Measurements from ENCODE around the gene MLLT3. TPM values are rescaled to one million over a fixed set of nuclear protein-coding genes. Genes with fewer than 3 reads are reported as not detected.

Gene MLLT3
- total and polyA plus RNA-seq, 5 donors: 5.8 to 14.0 (median 8.3) TPM

DNA sequence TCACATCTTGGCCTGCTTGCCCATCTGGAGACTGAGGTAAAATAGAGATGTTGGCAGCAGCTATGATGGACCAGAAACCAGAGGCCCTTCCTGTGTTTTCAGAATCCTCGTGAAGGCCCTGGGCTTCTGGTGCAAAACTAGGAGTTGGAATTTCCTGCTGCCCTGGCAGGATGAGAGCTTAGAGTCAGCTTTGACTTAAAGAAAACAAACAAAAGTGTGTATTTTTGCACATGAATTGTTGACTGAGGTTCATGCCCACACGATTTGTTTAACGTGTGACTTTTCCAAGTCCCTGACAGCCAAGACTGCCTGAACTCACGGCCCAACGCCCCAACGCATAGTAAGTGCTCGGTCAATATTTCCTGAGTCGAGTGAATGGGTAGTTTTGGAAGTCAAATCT lies 303.1 kb downstream of the MLLT3 start:
- no peak overlapping the region for H3K27ac ChIP-seq (ENCODE audit: low read length)
- no peak overlapping the region for H3K4me3 ChIP-seq (ENCODE audit: low read length)
- peaks cover 2% of the 10 kb centered on the region for H3K4me1 ChIP-seq (ENCODE audit: control insufficient read depth, insufficient read depth, low read length)
- intact Hi-C loops (cut with DNase I): no loop called here
- ATAC-seq (no peak), DNase-seq (no peak)
- no peaks in the 10 kb centered on the region for H3K27me3 ChIP-seq (ENCODE audit: control insufficient read depth, insufficient read depth)
- H3K9me3 ChIP-seq (ENCODE audit: control insufficient read depth, low read length): no peaks in the 10 kb centered on the region
- 76% methylated on average over 8 of the region's 8 CpGs for WGBS

DNA sequence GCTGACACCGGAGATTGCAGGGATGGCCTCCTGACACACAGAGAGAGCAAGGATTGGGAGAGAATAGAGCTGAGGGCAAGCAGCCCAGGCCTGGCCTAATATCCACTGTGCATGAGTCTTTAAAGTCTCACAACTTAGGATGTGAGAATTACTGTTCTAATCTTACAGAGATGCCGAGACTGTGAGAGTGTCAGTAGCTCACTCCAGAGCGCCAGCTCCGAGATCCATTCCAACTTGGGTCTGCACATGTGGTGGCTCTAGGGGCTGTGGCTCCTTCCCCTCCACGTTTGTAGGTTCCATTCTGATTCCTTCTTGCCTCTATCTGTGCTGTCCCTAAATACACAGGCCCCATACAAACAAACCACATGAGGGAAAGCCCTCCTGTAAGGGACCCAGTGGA lies 304.6 kb downstream of the MLLT3 start:
- Histone ChIP-seq H3K27ac (ENCODE audit: low read length) (no peak overlapping the region), H3K4me1 (ENCODE audit: control insufficient read depth, insufficient read depth, low read length) (peaks cover 2% of the 10 kb centered on the region), H3K27me3 (ENCODE audit: control insufficient read depth, insufficient read depth) (no peaks in the 10 kb centered on the region), H3K4me3 (ENCODE audit: low read length) (no peak overlapping the region), H3K9me3 (ENCODE audit: control insufficient read depth, low read length) (no peaks in the 10 kb centered on the region)
- intact Hi-C loops (cut with DNase I): no loop called here
- ATAC-seq: no peak
- WGBS: 83% methylated on average over 5 of the region's 5 CpGs
- no peak for DNase-seq

DNA sequence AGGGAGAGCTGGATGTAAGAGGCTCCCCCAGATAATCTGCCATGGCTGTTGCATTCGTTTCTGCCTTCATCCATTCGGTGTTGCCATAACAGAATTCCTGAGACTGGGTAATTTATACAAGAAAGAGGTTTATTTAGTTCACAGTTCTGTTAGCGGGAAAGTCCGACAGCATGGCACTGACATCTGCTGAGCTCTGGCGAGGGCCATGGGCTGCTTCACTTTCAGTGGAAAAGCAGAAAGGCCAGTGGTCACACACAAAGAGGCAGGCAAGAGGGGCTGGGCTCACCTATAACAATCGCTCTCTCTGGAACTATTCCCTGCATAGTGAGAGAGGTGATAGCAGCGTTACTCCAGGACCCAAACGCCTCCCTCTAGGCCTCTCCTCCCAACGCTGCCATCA lies 305.9 kb downstream of the MLLT3 start:
- Histone ChIP-seq H3K27ac (ENCODE audit: low read length) (no peak overlapping the region), H3K4me1 (ENCODE audit: control insufficient read depth, insufficient read depth, low read length) (peaks cover 2% of the 10 kb centered on the region), H3K27me3 (ENCODE audit: control insufficient read depth, insufficient read depth) (no peaks in the 10 kb centered on the region), H3K9me3 (ENCODE audit: control insufficient read depth, low read length) (no peaks in the 10 kb centered on the region), H3K4me3 (ENCODE audit: low read length) (no peak overlapping the region)
- intact Hi-C loops (cut with DNase I): no loop called here
- WGBS: 88% methylated on average over 9 of the region's 9 CpGs
- ATAC-seq (no peak), DNase-seq (no peak)

DNA sequence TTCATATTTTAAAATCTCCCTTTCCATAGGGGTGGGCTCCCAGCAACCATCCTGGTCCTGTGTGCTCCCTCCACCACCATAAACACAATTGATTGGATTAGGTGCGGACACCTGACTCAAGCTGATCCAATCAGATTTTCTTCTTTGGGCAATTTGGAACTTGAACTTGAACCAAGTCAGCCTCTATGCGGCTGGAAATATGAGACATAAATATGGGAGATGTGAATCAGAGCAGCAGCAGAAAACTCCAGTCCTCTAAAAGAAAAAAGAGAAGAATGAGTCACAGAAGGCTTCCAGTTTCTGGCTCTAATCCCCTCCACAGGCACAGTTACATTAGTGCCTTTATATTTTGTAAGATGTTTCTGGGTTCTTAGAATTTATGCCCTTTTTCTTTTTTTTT lies 306.6 kb downstream of the MLLT3 start:
- Histone ChIP-seq H3K27me3 (ENCODE audit: control insufficient read depth, insufficient read depth) (no peaks in the 10 kb centered on the region), H3K27ac (ENCODE audit: low read length) (no peak overlapping the region), H3K9me3 (ENCODE audit: control insufficient read depth, low read length) (no peaks in the 10 kb centered on the region), H3K4me1 (ENCODE audit: control insufficient read depth, insufficient read depth, low read length) (peaks cover 2% of the 10 kb centered on the region), H3K4me3 (ENCODE audit: low read length) (no peak overlapping the region)
- intact Hi-C loops (cut with DNase I): no loop called here
- 88% methylated on average over 2 of the region's 2 CpGs for WGBS
- DNase-seq: no peak
- ATAC-seq: no peak

DNA sequence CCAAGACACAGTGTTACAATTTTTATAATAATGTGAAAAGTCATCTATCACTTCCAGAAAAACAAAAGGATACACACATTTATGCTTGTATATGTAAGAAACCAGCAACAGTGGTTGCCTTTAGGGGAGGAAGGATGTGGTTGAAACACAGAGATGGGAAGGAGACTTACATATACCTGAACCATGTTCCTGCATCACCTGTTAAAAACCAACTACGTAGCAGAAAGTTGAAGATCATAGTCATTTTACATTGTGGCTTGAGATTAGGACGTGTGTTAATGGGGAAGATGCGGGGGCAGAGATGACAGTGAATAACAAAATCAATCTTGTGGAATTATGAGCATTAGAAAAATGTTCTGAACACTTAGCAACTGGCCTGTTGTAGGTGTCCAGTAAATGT lies 307.3 kb downstream of the MLLT3 start:
- DNase-seq: no peak
- WGBS: 86% methylated on average over 3 of the region's 3 CpGs
- no peak overlapping the region for H3K4me3 ChIP-seq (ENCODE audit: low read length)
- H3K9me3 ChIP-seq (ENCODE audit: control insufficient read depth, low read length): no peaks in the 10 kb centered on the region
- intact Hi-C loops (cut with DNase I): no loop called here
- H3K27me3 ChIP-seq (ENCODE audit: control insufficient read depth, insufficient read depth): no peaks in the 10 kb centered on the region
- ATAC-seq: no peak
- no peak overlapping the region for H3K27ac ChIP-seq (ENCODE audit: low read length)
- H3K4me1 ChIP-seq (ENCODE audit: control insufficient read depth, insufficient read depth, low read length): no peaks in the 10 kb centered on the region

DNA sequence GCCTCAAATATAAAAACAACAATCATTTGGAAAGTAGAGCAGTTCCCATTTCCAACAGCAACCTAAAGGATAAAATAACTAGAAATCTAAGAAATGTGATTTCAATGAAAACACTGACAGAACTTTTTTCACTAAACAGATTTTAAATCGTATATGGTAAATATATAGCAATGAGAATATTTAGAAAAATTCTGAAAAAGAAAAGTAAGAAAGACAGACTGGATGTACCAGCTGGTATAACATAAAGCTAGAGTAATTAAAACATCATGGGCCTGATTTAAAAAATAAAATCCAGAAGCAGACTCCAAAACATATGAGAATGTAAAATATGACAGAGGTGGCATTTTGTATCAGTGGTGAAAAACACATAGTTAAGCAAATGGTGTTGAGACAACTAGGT lies 308.9 kb downstream of the MLLT3 start:
- ATAC-seq (no peak), DNase-seq (no peak)
- WGBS: 95% methylated on average over 1 of the region's 1 CpG
- intact Hi-C loops (cut with DNase I): no loop called here
- Histone ChIP-seq H3K27me3 (ENCODE audit: control insufficient read depth, insufficient read depth) (no peaks in the 10 kb centered on the region), H3K27ac (ENCODE audit: low read length) (no peak overlapping the region), H3K4me1 (ENCODE audit: control insufficient read depth, insufficient read depth, low read length) (no peaks in the 10 kb centered on the region), H3K4me3 (ENCODE audit: low read length) (no peak overlapping the region), H3K9me3 (ENCODE audit: control insufficient read depth, low read length) (no peaks in the 10 kb centered on the region)

DNA sequence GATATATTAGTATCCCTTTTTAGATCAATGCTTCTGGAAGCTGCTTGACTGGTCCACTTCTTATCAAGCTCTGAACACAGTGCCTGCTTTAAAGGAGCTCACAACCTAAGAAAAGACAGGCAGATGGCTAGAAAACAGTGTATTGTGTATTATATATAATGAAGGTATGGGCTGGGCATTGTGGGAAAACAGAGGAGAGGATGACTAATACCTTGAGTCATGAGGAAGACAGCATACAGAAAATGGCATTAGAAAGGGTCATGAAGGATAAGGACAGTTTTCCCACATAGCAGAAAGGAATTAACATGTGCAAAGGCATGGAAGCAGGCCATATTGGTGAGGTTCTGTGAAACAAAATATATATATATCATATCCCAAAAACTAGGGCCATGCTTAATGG lies 309.6 kb downstream of the MLLT3 start:
- no peak for DNase-seq

DNA sequence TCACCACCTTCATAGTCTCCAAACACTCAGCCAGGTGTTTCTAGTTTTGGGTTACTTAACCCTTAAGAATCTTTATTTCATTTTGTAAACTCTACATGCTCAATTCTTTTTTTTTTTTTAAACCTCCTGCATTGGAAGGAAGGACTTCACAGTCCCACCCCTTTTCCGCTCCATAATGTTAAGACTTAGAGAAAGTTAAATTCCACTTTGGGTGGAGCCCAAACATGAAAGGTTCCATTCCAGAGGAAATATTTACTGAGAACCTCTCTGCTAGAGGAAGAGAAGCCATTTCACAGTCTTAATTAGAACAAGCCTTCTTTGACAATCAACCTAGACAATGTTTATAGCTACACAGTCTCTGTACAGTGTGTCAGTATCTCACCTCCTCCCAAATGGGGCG lies 312.3 kb downstream of the MLLT3 start:
- Histone ChIP-seq H3K27ac (ENCODE audit: low read length) (no peak overlapping the region), H3K27me3 (ENCODE audit: control insufficient read depth, insufficient read depth) (no peaks in the 10 kb centered on the region), H3K4me3 (ENCODE audit: low read length) (no peak overlapping the region), H3K9me3 (ENCODE audit: control insufficient read depth, low read length) (no peaks in the 10 kb centered on the region), H3K4me1 (ENCODE audit: control insufficient read depth, insufficient read depth, low read length) (peaks cover 3% of the 10 kb centered on the region)
- WGBS: 89% methylated on average over 2 of the region's 2 CpGs
- ATAC-seq (no peak), DNase-seq (no peak)
- intact Hi-C loops (cut with DNase I): no loop called here

More for the DNA sequence above, 309.6 kb downstream of the MLLT3 start:
- intact Hi-C loops (cut with DNase I): no loop called here
- no peak for ATAC-seq
- H3K27ac ChIP-seq (ENCODE audit: low read length): no peak overlapping the region
- no peak overlapping the region for H3K4me3 ChIP-seq (ENCODE audit: low read length)
- no peaks in the 10 kb centered on the region for H3K27me3 ChIP-seq (ENCODE audit: control insufficient read depth, insufficient read depth)
- no peaks in the 10 kb centered on the region for H3K9me3 ChIP-seq (ENCODE audit: control insufficient read depth, low read length)
- H3K4me1 ChIP-seq (ENCODE audit: control insufficient read depth, insufficient read depth, low read length): peaks cover under 1% of the 10 kb centered on the region

DNA sequence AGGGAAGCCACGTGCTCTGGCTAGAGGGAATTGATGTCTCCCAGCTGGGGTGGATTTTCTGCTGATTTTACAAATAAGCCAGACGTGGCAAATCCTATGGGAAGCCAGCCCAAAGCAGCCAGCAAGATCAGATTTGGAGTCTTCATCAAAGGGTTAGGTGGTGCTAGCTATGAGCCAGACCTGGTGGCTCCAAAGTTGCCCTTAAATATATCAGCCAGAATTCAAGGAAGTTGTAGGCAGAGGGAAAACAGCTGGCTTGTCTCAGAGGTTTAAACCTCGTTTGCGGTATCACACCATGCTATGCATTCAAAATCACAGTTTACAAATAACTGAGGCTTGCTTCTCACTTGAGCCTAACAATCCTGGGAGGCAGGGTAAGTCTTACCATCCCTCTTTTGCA lies 313.2 kb downstream of the MLLT3 start:
- intact Hi-C loops (cut with DNase I): no loop called here
- WGBS: 51% methylated on average over 4 of the region's 4 CpGs

DNA sequence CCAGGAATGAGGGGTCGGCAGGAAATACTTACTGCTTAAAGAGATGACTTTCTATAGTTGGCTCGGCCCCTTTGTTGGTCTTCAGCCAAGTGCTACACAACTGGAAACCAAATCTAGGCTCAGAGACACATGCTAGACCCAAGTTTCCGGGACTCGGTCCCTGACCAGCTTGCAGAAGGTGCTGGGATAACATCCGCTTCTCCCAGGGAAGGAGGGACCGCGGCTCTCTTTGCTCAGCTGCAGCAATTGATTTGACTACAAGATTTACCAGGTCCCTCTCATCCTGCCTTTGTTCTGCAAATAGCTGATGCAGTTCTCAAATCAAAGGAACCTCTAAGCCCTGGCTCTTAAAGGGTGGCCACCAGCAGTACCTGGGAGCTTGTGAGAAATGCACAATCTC lies 314.7 kb downstream of the MLLT3 start:
- no peak for DNase-seq
- H3K4me3 ChIP-seq (ENCODE audit: low read length): no peak overlapping the region
- WGBS: 29% methylated on average over 7 of the region's 7 CpGs
- no peak overlapping the region for H3K27ac ChIP-seq (ENCODE audit: low read length)
- intact Hi-C loops (cut with DNase I): no loop called here
- no peaks in the 10 kb centered on the region for H3K27me3 ChIP-seq (ENCODE audit: control insufficient read depth, insufficient read depth)
- ATAC-seq: no peak
- H3K4me1 ChIP-seq (ENCODE audit: control insufficient read depth, insufficient read depth, low read length): peaks cover 3% of the 10 kb centered on the region
- H3K9me3 ChIP-seq (ENCODE audit: control insufficient read depth, low read length): no peaks in the 10 kb centered on the region

More for the DNA sequence above, 313.2 kb downstream of the MLLT3 start:
- Histone ChIP-seq H3K9me3 (ENCODE audit: control insufficient read depth, low read length) (no peaks in the 10 kb centered on the region), H3K27me3 (ENCODE audit: control insufficient read depth, insufficient read depth) (no peaks in the 10 kb centered on the region), H3K4me3 (ENCODE audit: low read length) (no peak overlapping the region), H3K27ac (ENCODE audit: low read length) (no peak overlapping the region), H3K4me1 (ENCODE audit: control insufficient read depth, insufficient read depth, low read length) (peaks cover 3% of the 10 kb centered on the region)
- DNase-seq (no peak), ATAC-seq (no peak)

DNA sequence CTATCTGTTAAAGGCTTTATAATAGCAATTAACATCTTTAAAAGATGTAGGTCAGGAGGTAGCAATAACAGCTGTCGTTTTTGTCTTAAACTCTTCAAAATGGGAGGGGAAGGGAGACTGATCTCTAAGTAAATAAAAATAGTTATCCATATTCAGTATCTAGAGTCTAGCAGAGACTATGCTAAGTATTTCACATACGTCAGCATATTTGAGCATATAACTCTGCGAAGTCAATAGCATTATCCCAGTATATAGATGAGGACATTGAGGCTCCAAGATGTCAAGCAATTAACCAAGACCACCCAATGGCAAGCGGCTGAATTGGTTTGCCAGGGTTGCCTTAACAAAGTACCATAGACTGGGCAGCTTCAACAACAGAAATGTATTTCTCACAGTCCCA lies 316.8 kb downstream of the MLLT3 start:
- WGBS: 91% methylated on average over 4 of the region's 4 CpGs
- no peak for ATAC-seq
- intact Hi-C loops (cut with DNase I): no loop called here

DNA sequence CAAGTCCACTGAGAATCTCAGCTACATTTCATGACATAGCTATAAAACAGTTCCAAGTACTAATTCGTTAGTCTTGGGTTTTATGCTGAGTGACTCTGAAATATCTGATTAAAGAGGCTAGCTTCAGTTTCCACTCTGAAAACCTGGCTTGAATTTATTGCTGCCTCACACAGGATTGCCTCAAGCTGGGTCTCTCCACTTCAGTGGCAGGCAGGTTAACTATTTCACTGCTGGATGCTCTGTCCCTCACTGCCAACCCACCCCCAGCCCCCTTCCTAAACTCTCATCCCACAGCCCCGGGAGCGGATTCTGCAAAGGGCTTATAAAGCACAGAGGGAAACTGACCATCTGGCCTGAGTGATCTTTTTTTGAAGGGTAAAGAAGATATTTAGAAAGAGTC lies 318.3 kb downstream of the MLLT3 start:
- intact Hi-C loops (cut with DNase I): no loop called here
- 42% methylated on average over 3 of the region's 3 CpGs for WGBS
- Histone ChIP-seq H3K4me3 (ENCODE audit: low read length) (no peak overlapping the region), H3K27ac (ENCODE audit: low read length) (no peak overlapping the region), H3K27me3 (ENCODE audit: control insufficient read depth, insufficient read depth) (no peaks in the 10 kb centered on the region), H3K4me1 (ENCODE audit: control insufficient read depth, insufficient read depth, low read length) (peaks cover 3% of the 10 kb centered on the region), H3K9me3 (ENCODE audit: control insufficient read depth, low read length) (no peaks in the 10 kb centered on the region)
- no peak for ATAC-seq
- no peak for DNase-seq

More for the DNA sequence above, 316.8 kb downstream of the MLLT3 start:
- H3K4me1 ChIP-seq (ENCODE audit: control insufficient read depth, insufficient read depth, low read length): peaks cover 3% of the 10 kb centered on the region
- H3K4me3 ChIP-seq (ENCODE audit: low read length): no peak overlapping the region
- H3K27me3 ChIP-seq (ENCODE audit: control insufficient read depth, insufficient read depth): no peaks in the 10 kb centered on the region
- H3K27ac ChIP-seq (ENCODE audit: low read length): no peak overlapping the region
- DNase-seq: no peak
- no peaks in the 10 kb centered on the region for H3K9me3 ChIP-seq (ENCODE audit: control insufficient read depth, low read length)

All from right cardiac atrium (tissue), 5 donors.